GM23338 (cell line): ENCODE measurements around the gene LAMC2. TPM values are rescaled to one million over a fixed set of nuclear protein-coding genes. Genes with fewer than 3 reads are reported as not detected.

ENCODE experiments used
- ATAC-seq: fragments of 200-7000 bp; cut with Tn5 transposase; 3 replicates; pipeline ENCODE4 v1.9.1; 2020
- DNase-seq: peaks from one replicate; pipeline ENCODE4 v3.0.0-alpha.2; 2015; ENCODE audit warnings: low spot score
- H2AFZ ChIP-seq: fragments of 200-600 bp; sonication (generic); 2 replicates; pipeline ENCODE4 v1.8.0; 2016; ENCODE audit warnings: antibody characterized with exemption, mild to moderate bottlenecking, moderate library complexity
- H3F3A ChIP-seq: fragments of 200-600 bp; sonication (generic); replicated peaks from 2 replicates; pipeline ENCODE4 v1.8.0; 2017; ENCODE audit warnings: antibody characterized with exemption, mixed run types, low read depth
- H3K27ac ChIP-seq: fragments of 200-600 bp; sonication (generic); 2 replicates; pipeline ENCODE4 v1.6.1; 2016; ENCODE audit warnings: low read depth
- H3K27me3 ChIP-seq: fragments of 200-600 bp; sonication (generic); 2 replicates; pipeline ENCODE4 v1.8.0; 2016; ENCODE audit warnings: mild to moderate bottlenecking, mixed run types, moderate library complexity; ENCODE audit not compliant: insufficient read depth
- H3K36me3 ChIP-seq: fragments of 200-600 bp; sonication (generic); 2 replicates; pipeline ENCODE4 v1.8.0; 2016; ENCODE audit warnings: mild to moderate bottlenecking; ENCODE audit not compliant: insufficient read depth
- H3K4me1 ChIP-seq: fragments of 200-600 bp; sonication (generic); 2 replicates; pipeline ENCODE4 v1.8.0; 2016; ENCODE audit warnings: mild to moderate bottlenecking, moderate library complexity; ENCODE audit not compliant: insufficient read depth
- H3K4me2 ChIP-seq: fragments of 200-600 bp; sonication (generic); 2 replicates; pipeline ENCODE4 v1.7.1; 2017; ENCODE audit warnings: mixed run types
- H3K4me3 ChIP-seq: fragments of 200-600 bp; sonication (generic); 2 replicates; pipeline ENCODE4 v1.6.1; 2016; ENCODE audit warnings: mixed run types
- H3K79me2 ChIP-seq: fragments of 200-600 bp; sonication (generic); replicated peaks from 2 replicates; pipeline ENCODE4 v1.8.0; 2017; ENCODE audit warnings: mild to moderate bottlenecking; ENCODE audit not compliant: insufficient read depth
- H3K9me2 ChIP-seq: fragments of 200-600 bp; sonication (generic); 2 replicates; pipeline ENCODE4 v1.8.0; 2017; ENCODE audit not compliant: insufficient read depth
- H4K20me1 ChIP-seq: fragments of 200-600 bp; sonication (generic); replicated peaks from 2 replicates; pipeline ENCODE4 v1.8.0; 2017; ENCODE audit warnings: mild to moderate bottlenecking; ENCODE audit not compliant: insufficient read depth
- H3K27ac Mint-ChIP-seq: 2 replicates; pipeline ENCODE4 v1.8.0; 2020; ENCODE audit warnings: inconsistent platforms, mild to moderate bottlenecking, moderate library complexity, mixed read lengths
- H3K27me3 Mint-ChIP-seq: 3 replicates; pipeline ENCODE4 v1.8.0; 2022; ENCODE audit warnings: low read depth, mild to moderate bottlenecking, moderate library complexity, mixed read lengths, inconsistent platforms; ENCODE audit not compliant: insufficient read depth, poor library complexity
- H3K36me3 Mint-ChIP-seq: 3 replicates; pipeline ENCODE4 v1.8.0; 2021; ENCODE audit warnings: low read depth, mild to moderate bottlenecking, inconsistent platforms, moderate library complexity, mixed read lengths
- H3K4me1 Mint-ChIP-seq: 3 replicates; pipeline ENCODE4 v1.8.0; 2020; ENCODE audit warnings: mild to moderate bottlenecking, inconsistent platforms, mixed read lengths
- H3K4me3 Mint-ChIP-seq: 3 replicates; pipeline ENCODE4 v1.8.0; 2021; ENCODE audit warnings: moderate library complexity, mild to moderate bottlenecking, inconsistent platforms, mixed read lengths
- H3K9me3 Mint-ChIP-seq: 3 replicates; pipeline ENCODE4 v1.8.0; 2020; ENCODE audit warnings: moderate library complexity, mild to moderate bottlenecking, inconsistent platforms, mixed read lengths
- CREB1 ChIP-seq: fragments of 250-450 bp; sonication (Bioruptor Pico); IDR thresholded peaks from 2 replicates; pipeline ENCODE4 v1.5.0; 2020; ENCODE audit warnings: low read depth, mild to moderate bottlenecking, moderate library complexity
- CTCF ChIP-seq, 2 experiments: fragments of 200-600 bp in 1 of 2; sonication (generic) in 1 of 2; conservative IDR thresholded peaks; 2 replicates each; pipeline versions ENCODE4 v1.5.1 to v1.6.1; 2016 to 2017; ENCODE audit warnings: antibody characterized with exemption in 2 of 2, low read depth in 2 of 2, mild to moderate bottlenecking in 2 of 2, moderate library complexity in 1 of 2
- ETS1 ChIP-seq: IDR thresholded peaks from 2 replicates; pipeline ENCODE4 v1.6.1; 2016; ENCODE audit warnings: antibody characterized with exemption
- EZH2 ChIP-seq: fragments of 200-600 bp; sonication (generic); IDR thresholded peaks from one replicate; pipeline ENCODE4 v1.8.0; 2017; ENCODE audit warnings: antibody characterized with exemption, mild to moderate bottlenecking, low read depth; ENCODE audit not compliant: unreplicated experiment
- EZH2phosphoT487 ChIP-seq: fragments of 200-600 bp; sonication (generic); IDR thresholded peaks from one replicate; pipeline ENCODE4 v1.8.1; 2018; ENCODE audit warnings: antibody characterized with exemption; ENCODE audit not compliant: unreplicated experiment
- JUNB ChIP-seq: IDR thresholded peaks from one replicate; pipeline ENCODE4 v1.6.1; 2016; ENCODE audit warnings: antibody characterized with exemption; ENCODE audit not compliant: unreplicated experiment
- NANOG ChIP-seq: IDR thresholded peaks from 2 replicates; pipeline ENCODE4 v1.6.1; 2016; ENCODE audit warnings: antibody characterized with exemption, borderline replicate concordance
- POLR2AphosphoS5 ChIP-seq: IDR thresholded peaks from 2 replicates; pipeline ENCODE4 v1.6.1; 2016; ENCODE audit warnings: antibody characterized with exemption, low read depth
- REST ChIP-seq: IDR thresholded peaks from one replicate; pipeline ENCODE4 v1.6.1; 2018; ENCODE audit warnings: antibody characterized with exemption; ENCODE audit not compliant: unreplicated experiment
- STAT1 ChIP-seq: IDR thresholded peaks from one replicate; pipeline ENCODE4 v1.6.1; 2016; ENCODE audit warnings: antibody characterized with exemption; ENCODE audit not compliant: unreplicated experiment
- ZNF114 ChIP-seq: fragments of 250-450 bp; sonication (Bioruptor Pico); IDR thresholded peaks from 2 replicates; pipeline ENCODE4 v1.5.0; 2020; ENCODE audit warnings: mild to moderate bottlenecking, moderate library complexity
- ZNF331 ChIP-seq: fragments of 250-450 bp; sonication (Bioruptor Pico); IDR thresholded peaks from 2 replicates; pipeline ENCODE4 v1.5.0; 2020; ENCODE audit warnings: low read depth, mild to moderate bottlenecking, moderate library complexity
- polyA plus RNA-seq: library from polyadenylated mRNA; unstranded; fragments of >200 nt; fragmentation: Nextera tagmentation; extraction: Ambion mirVana; gene quantifications from 2 replicates; pipeline ENCODE4 v1.2.1, GENCODE V29; 2016
- total RNA-seq: library from RNA; depleted of rRNA; stranded (reverse); fragments of >200 nt; shearing (Covaris generic); gene quantifications from 2 replicates; pipeline ENCODE4 v1.2.3, GENCODE V29; 2014

LAMC2 gene
- total and polyA plus RNA-seq, 2 experiments from 2014 or later, result 4.3 to 19.5 TPM

GRCh38 chr1:183246436-183246835, 60.4 kb downstream of the LAMC2 start:
- H2AFZ ChIP-seq, result no peak overlapping the region
- Mint-ChIP-seq H3K9me3 (peaks cover 2% of the 10 kb centered on the region; the same call in 1 of the 3 replicates), H3K27me3 (no peaks in the 10 kb centered on the region), H3K4me1 (peaks cover 9% of the 10 kb centered on the region), H3K27ac (no peak overlapping the region), H3K4me3 (no peak overlapping the region), H3K36me3 (peaks cover 8% of the 10 kb centered on the region; the same call in 2 of the 3 replicates)
- no peak for TF ChIP-seq EZH2phosphoT487
- H3K4me2 ChIP-seq, result no peak overlapping the region
- no peaks in the 10 kb centered on the region for H3K27me3 ChIP-seq
- H3K9me2 ChIP-seq, result 0 out of 2 replicates have a peak, but pooled peaks cover 2% of the 10 kb centered on the region
- H3K79me2 ChIP-seq, result no peaks in the 10 kb centered on the region
- ATAC-seq (no peak), DNase-seq (no peak)
- H3K36me3 ChIP-seq, result 0 out of 2 replicates have a peak, but pooled peaks cover 4% of the 10 kb centered on the region
- H3K4me3 ChIP-seq, result no peak overlapping the region
- no peaks in the 10 kb centered on the region for H3F3A ChIP-seq
- H3K27ac ChIP-seq, result no peak overlapping the region
- H4K20me1 ChIP-seq, result no peaks in the 10 kb centered on the region
- H3K4me1 ChIP-seq, result no peaks in the 10 kb centered on the region

DNA sequence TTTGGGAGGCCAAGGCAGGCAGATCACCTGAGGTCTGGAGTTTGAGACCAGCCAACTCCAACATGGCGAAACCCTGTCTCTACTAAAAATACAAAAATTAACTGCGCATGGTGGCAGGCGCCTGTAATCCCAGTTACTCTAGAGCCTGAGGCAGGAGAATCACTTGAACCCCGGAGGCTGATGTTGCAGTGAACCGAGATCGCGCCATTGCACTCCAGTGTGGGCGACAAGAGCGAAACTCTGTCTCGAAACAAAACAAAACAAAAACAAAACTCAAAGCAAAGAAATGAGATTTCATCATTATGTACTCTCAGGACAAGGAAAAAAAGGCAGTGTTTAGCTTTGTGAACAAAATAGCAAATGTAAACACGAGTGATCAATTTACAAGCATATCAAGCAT, 61.0 kb downstream of the LAMC2 start:
- no peak overlapping the region for H2AFZ ChIP-seq
- H3K4me1 Mint-ChIP-seq, result peaks cover 9% of the 10 kb centered on the region
- H3K4me1 ChIP-seq, result no peaks in the 10 kb centered on the region
- no peak overlapping the region for H3K27ac Mint-ChIP-seq
- ATAC-seq (no peak), DNase-seq (no peak)
- no peaks in the 10 kb centered on the region for H3K27me3 ChIP-seq
- peaks cover 12% of the 10 kb centered on the region for H3K36me3 Mint-ChIP-seq
- no peaks in the 10 kb centered on the region for H3K27me3 Mint-ChIP-seq
- peaks cover 2% of the 10 kb centered on the region; the same call in 1 of the 3 replicates for H3K9me3 Mint-ChIP-seq
- TF ChIP-seq ZNF114 (CRISPR knock-in tag) (no peak), NANOG (no peak), ETS1 (no peak), CTCF (conservative IDR thresholded peaks at IDR 0.05; ENCODE audit: low read depth in 2 of 2) (no peak), JUNB (no peak), ZNF331 (CRISPR knock-in tag) (no peak), POLR2AphosphoS5 (no peak)
- H4K20me1 ChIP-seq, result no peaks in the 10 kb centered on the region
- no peak overlapping the region for H3K4me2 ChIP-seq
- no peaks in the 10 kb centered on the region for H3F3A ChIP-seq
- no peaks in the 10 kb centered on the region for H3K79me2 ChIP-seq
- 0 out of 2 replicates have a peak, but pooled peaks cover 4% of the 10 kb centered on the region for H3K36me3 ChIP-seq
- 0 out of 2 replicates have a peak, but pooled peaks cover 3% of the 10 kb centered on the region for H3K9me2 ChIP-seq
- H3K4me3 Mint-ChIP-seq, result no peak overlapping the region
- no peak overlapping the region for H3K4me3 ChIP-seq
- H3K27ac ChIP-seq, result no peak overlapping the region

DNA sequence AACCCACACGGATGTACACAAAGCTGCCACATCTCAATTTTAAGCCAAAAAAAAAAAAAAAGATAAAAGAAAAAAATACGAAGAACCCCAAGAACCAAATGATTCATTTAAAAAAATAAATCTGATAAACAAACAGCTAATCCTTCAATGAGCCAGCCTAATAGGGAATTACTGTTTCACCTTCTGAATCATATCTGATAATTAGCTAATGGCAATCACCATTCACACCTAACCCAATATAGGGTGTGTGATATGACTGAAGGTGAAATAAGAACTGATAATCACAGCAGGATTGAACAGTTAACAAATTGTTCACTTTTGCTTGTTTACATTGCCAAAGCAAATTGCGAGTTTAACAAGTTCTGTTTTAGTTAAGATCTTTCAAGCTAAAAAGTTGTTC, 61.4 kb downstream of the LAMC2 start:
- H2AFZ ChIP-seq, result no peak overlapping the region
- no peaks in the 10 kb centered on the region for H3K79me2 ChIP-seq
- peaks cover 9% of the 10 kb centered on the region for H3K4me1 Mint-ChIP-seq
- H3K27me3 Mint-ChIP-seq, result no peaks in the 10 kb centered on the region
- H3K4me1 ChIP-seq, result no peaks in the 10 kb centered on the region
- DNase-seq (no peak), ATAC-seq (no peak)
- H3K9me3 Mint-ChIP-seq, result peaks cover 2% of the 10 kb centered on the region; the same call in 1 of the 3 replicates
- H3K36me3 Mint-ChIP-seq, result peaks cover 14% of the 10 kb centered on the region
- 0 out of 2 replicates have a peak, but pooled peaks cover 2% of the 10 kb centered on the region for H3K36me3 ChIP-seq
- H3K27ac ChIP-seq, result no peak overlapping the region
- H3K27ac Mint-ChIP-seq, result no peak overlapping the region
- no peak overlapping the region for H3K4me3 ChIP-seq
- H3K4me3 Mint-ChIP-seq, result no peak overlapping the region
- H3K4me2 ChIP-seq, result no peak overlapping the region
- H4K20me1 ChIP-seq, result no peaks in the 10 kb centered on the region
- 0 out of 2 replicates have a peak, but pooled peaks cover 3% of the 10 kb centered on the region for H3K9me2 ChIP-seq
- no peaks in the 10 kb centered on the region for H3F3A ChIP-seq
- H3K27me3 ChIP-seq, result no peaks in the 10 kb centered on the region
- TF ChIP-seq EZH2phosphoT487 (no peak), ZNF114 (CRISPR knock-in tag) (no peak), REST (no peak), POLR2AphosphoS5 (no peak), CREB1 (no peak), EZH2 (no peak), STAT1 (no peak), ZNF331 (CRISPR knock-in tag) (no peak)
